ENCODE data around the gene SPSB3.
A peak's percentile ranks its signal among the peaks of the same experiment; 100 is the strongest.

SPSB3 gene

DNA sequence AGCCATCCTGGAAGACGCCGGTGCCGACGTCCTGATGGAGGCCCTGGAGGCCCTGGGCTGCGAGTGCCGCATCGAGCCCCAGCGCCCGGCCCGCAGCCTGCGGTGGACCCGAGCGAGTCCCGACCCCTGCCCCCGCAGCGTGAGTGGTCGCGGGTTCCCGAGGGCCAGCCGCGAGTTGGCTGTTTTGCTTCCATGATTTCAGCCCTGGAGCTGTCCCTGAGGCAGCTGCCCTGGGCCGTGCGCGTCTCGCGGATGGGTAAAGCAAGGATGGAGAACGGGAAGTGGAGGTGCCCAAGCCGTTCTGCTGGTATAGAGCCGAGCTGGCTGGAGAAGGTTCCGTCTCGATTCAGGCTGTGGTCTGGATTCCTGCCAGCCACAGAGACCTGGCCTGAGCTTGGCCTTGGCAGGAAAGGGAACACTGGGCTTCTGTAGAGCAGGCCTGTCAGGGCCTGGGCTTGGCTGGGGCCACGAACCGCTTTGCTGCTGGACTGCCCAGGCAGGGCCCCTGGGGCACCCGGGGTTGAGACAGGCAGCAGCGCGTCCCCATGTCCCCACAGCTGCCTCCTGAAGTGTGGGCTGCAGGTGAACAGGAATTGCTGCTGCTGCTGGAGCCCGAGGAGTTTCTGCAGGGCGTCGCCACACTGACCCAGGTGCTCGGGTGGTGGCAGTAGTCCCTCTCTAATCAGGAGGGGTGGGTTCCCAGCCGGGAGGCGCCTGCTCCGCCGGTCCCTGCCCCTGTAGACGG lies 8.5 kb downstream of the SPSB3 start:
- peak in 1 of 5 experiments; percentile 37 for DNase-seq

DNA sequence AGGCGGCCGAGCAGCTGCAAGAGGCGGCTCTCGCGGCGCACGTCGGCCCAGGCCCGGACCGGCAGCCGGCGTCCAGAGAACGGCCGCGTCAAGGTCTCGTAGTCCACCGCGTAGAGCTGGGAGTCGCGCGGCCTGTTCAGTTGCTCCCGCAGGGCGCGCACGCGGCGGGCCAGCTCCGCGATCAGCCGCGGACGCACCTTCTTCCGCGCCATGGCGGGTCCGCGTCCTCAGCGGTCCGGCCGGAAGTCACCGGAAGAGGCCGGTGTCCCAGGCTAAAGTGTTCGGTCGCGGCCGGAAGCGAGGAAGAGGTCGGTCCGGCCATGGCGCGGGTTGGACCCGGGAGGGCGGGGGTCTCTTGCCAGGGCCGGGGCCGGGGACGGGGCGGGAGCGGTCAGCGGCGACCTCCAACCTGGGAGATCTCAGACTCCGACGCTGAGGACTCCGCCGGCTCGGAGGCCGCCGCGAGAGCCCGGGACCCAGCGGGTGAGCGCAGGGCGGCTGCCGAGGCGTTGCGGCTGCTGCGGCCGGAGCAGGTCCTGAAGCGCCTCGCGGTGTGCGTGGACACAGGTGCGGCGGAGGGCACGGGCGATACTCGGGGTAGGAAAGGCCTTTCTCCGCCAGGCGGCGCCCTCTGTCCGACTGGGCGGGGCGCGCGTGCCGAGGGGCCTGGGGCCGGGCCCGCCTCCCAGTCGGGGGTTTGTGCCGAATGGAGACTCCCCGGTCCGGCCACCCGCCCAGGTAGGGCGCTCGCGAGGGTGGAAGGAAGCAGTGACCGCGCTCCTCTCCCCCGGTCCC lies 9.3 kb downstream of the SPSB3 start, which contains the start of gene MRPS34:
Gene MRPS34, minus strand, starts transcription at position 227 of the 795 bp plus-strand sequence. Its CDS starts 15 bp downstream, at position 212.
- DNase-seq = peak; percentile 60 to 91 (median 69)

DNA sequence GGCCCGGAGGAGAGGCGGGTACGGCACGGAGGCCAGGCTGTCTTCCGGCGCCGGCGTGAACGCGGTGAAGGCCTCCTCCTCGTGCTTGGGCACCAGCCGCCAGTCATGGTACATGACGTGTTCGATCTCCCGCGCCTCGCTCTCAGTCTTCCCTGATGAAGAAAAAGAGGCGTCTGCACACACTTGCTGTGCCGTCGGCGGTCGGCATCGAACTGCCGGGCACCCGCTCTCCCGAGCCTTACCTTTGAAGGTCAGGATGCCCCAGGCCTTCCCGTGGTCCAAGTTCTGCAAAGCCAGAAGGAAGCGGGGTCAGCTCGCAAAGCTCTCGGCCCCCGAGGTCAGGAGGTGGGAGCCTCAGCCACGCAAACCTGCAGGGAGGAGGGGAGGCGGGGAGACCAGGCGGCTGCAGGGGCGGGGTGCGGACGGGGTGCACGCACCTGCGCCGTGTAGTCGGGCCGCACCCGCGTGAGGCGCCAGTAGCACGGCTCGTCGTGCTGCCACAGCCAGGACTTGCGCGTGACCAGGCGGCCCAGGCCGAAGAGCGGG lies 9.9 kb downstream of the SPSB3 start, which contains the start of gene EME2:
Gene EME2, plus strand, starts transcription at position 449 of the 546 bp plus-strand sequence. CDS start 418 bp downstream, outside the sequence.
- peak in 4 of 5 experiments; percentile 16 to 83 (median 34) for DNase-seq

DNA sequence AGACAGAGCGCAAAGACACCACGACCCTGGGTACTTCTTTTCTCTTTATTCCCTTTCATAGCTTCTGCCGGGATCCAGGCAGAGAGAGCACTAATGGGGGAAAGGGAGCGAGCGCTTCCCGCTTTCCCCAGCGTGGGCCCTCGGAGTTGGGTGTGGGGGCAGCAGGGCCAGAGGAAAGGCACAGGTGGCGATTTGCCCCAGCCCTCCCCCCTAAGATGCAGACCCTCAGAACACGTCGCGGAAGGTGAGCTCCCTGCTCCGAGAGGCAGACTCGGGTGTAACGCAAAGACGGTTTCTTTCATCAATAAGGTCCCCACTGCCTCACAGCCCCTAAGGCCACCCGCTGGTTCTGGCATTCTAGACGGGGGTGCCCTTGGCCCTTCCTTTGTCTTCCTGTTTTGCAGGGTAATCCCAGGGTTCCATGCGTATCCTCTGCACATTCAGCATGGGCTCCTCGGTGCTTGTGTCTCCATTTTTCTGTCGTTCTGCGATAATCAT lies 10.5 kb downstream of the SPSB3 start:
- DNase-seq = peak in 1 of 5 experiments; percentile 24

DNA sequence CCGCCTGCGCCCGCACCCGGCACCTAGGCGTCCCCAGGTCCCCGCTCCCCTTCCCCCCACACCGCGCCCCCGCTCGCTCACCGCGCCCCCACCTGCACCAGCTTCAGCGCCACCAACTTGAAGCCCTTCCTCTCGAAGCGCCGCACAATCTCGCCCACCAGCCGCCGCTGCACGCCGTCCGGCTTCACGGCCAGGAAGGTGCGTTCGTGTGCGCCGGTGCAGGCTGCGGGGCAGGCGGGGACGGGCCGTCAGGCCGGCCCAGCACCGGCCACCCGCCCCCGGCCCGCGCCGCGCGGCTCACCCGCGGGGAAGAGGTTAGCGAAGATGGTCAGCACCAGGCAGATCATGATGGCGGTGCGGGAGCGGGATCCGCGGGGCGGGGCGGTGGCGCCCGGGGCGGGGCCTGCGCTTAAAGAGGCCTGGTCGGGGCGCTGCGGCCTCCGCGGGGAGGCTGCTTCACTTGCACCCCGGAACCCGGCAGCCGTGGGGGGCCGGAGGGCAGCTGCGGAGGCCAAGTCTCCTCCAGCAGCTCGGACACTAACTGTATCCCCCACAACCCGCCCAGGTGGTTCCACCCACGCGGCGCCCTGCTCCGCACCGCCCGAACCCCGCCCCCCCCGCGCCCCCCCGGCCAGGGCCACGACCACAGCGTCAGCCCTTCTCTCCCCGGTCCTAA lies 11.0 kb downstream of the SPSB3 start, which contains the start of gene NME3:
Gene NME3, minus strand, starts transcription at position 356 of the 676 bp plus-strand sequence. Its CDS starts 9 bp downstream, at position 347.
- peak; percentile 52 to 82 (median 67) for DNase-seq

- DNase-seq = peak in 4 of 5 experiments; percentile 31 to 61 (median 36)
Measured at GRCh38 chr16:1770328-1771187, 11.8 kb downstream of the SPSB3 start.

- no peak for DNase-seq
Measured at GRCh38 chr16:1769402-1770300, 12.7 kb downstream of the SPSB3 start.

DNA sequence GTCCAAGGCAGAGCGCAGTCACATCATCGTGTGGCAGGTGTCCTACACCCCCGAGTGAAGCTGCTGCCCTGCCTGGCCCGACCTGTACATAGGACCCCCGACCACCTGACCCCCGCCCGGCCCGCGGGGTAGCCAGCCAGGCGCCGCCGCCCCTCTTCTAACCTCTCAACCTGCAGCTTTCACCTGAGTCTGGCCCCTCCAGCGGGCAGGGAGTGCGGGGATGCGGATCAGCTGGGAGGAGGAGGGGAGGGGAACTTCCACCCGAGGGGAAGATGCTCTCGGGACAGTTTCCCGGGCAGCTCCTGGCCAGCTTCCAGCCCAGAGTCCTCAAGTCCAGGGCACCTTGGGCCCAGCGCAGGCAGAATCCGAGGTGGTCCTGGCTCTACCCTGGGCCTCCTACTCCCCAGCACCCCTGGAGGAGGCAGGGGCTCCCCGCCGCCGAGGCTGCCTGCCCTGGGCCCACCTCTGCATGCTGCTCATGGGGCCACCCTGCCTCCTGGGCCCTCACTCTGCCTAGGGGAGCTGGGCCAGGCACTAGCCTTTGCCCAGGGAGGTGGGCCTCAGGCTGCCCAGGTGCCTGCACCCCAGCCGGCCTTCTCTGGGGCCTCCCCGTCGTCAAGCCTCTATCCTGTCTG lies 13.5 kb downstream of the SPSB3 start:
- no peak for DNase-seq

DNA sequence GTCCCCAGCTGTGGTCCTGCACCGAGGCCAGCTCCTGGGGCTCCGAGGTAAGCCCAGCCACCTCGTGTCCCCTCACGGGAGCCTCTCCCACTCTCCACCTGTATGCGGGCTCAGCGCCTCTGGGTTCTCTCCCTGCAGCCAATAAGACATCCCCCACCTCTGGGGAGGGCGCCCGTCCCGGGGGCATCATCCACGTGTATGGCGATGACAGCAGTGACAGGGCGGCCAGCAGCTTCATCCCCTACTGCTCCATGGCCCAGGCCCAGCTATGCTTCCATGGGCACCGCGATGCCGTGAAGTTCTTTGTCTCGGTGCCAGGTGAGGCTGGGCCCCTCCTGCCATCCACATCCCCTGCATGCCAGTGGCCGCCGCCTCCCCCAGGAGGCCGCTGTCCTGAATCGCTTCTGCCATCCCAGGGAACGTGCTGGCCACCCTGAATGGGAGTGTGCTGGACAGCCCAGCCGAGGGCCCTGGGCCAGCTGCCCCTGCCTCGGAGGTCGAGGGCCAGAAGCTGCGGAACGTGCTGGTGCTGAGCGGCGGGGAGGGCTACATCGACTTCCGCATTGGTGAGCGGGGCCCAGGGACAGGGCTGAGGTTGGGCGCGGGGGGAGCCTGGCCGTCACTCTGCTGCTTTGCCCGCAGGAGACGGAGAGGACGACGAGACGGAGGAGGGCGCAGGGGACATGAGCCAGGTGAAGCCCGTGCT lies 14.2 kb downstream of the SPSB3 start:
- no peak for DNase-seq

- no peak for DNase-seq
Measured at GRCh38 chr16:1767116-1767994, 15.0 kb downstream of the SPSB3 start.

DNA sequence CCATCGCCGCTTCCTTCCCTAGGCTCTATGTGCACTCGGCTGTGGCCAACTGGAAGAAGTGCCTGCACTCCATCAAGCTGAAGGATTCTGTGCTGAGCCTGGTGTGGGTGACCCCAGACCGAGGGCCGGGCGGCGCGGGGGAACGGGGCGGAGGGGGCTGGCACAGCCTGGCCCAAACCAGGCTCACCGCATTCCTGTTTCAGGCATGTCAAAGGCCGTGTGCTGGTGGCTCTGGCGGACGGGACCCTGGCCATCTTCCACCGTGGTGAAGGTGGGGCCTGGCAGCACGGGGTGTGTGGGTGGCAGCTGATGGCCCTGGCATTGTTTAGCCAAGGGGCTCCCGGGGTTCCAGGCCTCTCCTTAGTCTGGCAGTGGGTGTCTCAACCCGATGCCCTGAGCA lies 15.7 kb downstream of the SPSB3 start:
- DNase-seq = no peak

GRCh38 chr16:1766231-1766630 lies 16.1 kb downstream of the SPSB3 start:
- DNase-seq = no peak

DNA sequence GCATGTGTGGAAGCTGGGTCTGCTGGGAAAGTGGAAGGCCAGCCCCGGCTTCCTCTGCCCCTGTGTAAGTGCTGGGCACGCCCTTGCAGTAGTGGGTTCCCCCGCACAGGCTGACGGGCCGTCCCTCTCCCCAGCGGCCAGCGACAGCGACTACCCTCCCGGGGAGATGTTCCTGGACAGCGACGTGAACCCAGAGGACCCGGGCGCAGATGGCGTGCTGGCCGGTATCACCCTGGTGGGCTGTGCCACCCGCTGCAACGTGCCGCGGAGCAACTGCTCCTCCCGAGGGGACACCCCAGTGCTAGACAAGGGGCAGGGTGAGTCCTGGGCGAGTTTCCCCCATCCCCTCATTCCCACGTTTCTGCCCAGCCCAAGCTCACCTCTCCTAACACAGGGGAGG lies 16.5 kb downstream of the SPSB3 start:
- no peak for DNase-seq

GRCh38 chr16:1764971-1765370 lies 17.4 kb downstream of the SPSB3 start:
- DNase-seq = no peak

GRCh38 chr16:1763521-1764511 lies 18.6 kb downstream of the SPSB3 start:
- no peak for DNase-seq

DNA sequence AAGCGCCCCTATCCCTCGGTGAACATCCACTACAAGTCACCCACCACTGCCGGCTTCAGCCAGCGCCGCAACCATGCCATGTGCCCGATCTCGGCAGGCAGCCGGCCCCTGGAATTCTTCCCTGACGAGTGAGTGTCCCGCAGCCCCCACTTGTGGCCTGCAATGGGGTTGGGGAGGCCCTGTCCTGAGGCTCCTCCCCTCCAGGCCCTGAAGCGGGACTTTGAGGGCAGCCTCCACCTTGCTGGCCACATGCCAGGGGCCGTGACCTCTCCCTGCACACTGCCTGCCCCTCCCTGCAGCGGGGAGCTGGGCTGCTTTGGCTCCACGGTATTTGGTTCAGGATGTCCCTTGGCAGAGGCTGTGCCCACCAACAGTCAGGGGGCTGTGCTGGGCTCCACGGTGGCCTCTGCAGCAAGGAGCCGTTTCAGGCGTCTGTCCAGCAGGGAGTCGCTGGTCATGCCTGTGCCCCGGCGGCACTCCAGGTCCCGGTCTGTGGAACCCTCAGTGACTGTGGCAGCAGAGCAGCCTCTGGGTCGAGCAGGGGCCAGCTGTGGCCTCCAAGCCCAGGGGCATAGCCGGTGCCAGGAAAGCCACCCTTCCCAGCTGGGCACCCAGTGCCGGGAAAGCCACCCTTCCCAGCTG lies 19.4 kb downstream of the SPSB3 start:
- no peak for DNase-seq

All from T-helper 2 cell (primary cell).